ENCODE data around the gene LSM10. TPM values are rescaled to one million over a fixed set of nuclear protein-coding genes. Genes with fewer than 3 reads are reported as not detected.

Gene LSM10
- total RNA-seq, 4 donors from 2014 or later, result 56.9 to 129 (median 103) TPM

DNA sequence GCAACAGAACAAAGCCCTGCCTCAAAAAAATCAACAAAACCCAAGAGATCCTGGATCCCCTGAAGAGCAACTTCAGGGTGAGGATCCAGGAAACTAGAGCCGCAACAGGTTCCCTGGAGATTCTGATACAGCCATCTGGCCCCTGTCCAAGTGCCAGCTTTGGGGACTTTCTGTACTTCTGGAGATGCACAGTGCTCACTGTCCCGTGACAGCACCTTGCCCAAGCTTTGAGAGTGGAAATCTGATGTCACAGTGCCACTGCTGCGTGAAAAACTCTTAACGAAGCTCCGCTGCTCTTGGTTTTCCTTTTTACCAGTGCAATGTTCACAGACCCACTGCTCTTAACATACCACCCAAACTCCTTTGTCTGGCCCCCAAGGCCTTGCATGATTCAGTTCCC lies 38.3 kb downstream of the LSM10 start:
- ATAC-seq (peak; percentile 33 to 72), DNase-seq (peak in 1 of 2 donors; percentile 42)
- no peak for TF ChIP-seq POLR2A (IDR thresholded peaks at IDR 0.05)
- Histone ChIP-seq H3K4me3 (no peak overlapping the region), H3K36me3 (peaks cover 0 to 79% of the 10 kb centered on the region in 2 donors), H3K4me1 (peaks cover 3 to 10% of the 10 kb centered on the region in 2 donors), H3K27ac (peak overlapping the region in 3 of 4 donors; percentile 24 to 53 (median 37)), H3K9me3 (no peaks in the 10 kb centered on the region), H3K27me3 (no peaks in the 10 kb centered on the region)
- intact Hi-C loops (cut with DNase I; ENCODE audit: low total_unique reads) (no loop called here), in situ Hi-C loops (cut with MboI; ENCODE audit: low sequenced_read_pairs in 4 of 4) (loop anchor here in 1 of 4 donors (10.0 kb wide), 1 partner anchor 55 kb away; no protein-coding TSS in a partner anchor)

DNA sequence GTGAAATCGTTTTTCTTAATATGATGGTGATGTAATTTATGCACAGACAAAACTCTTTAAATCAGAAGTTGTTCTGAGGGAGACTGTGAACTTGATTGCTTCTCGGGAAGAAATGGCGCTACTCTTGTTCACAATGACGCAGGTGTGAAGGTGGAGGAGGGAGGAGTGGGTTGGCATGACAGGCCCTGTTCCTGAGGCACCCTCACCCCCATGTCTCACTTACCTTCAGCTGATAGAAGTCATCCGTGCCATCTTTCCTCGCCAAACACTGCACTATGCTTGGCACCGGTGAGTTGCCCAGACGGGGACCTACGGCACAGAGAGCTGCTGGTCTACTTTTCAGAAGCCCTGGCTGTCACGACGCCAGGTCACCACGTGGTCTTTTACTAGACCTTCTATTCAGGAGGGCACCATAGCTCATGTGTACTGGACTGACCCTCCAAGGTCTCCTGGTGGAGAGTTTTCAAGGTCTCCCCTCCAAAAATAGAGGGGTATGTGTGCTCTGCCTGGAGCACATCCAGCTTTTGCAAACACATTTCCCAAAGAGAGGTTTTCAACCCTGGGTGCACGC lies 39.1 kb downstream of the LSM10 start:
- H3K27me3 ChIP-seq, result no peaks in the 10 kb centered on the region
- H3K4me1 ChIP-seq, result peaks cover 3 to 10% of the 10 kb centered on the region in 2 donors
- TF ChIP-seq POLR2A (IDR thresholded peaks at IDR 0.05), result no peak
- TF ChIP-seq, protein P1, sequence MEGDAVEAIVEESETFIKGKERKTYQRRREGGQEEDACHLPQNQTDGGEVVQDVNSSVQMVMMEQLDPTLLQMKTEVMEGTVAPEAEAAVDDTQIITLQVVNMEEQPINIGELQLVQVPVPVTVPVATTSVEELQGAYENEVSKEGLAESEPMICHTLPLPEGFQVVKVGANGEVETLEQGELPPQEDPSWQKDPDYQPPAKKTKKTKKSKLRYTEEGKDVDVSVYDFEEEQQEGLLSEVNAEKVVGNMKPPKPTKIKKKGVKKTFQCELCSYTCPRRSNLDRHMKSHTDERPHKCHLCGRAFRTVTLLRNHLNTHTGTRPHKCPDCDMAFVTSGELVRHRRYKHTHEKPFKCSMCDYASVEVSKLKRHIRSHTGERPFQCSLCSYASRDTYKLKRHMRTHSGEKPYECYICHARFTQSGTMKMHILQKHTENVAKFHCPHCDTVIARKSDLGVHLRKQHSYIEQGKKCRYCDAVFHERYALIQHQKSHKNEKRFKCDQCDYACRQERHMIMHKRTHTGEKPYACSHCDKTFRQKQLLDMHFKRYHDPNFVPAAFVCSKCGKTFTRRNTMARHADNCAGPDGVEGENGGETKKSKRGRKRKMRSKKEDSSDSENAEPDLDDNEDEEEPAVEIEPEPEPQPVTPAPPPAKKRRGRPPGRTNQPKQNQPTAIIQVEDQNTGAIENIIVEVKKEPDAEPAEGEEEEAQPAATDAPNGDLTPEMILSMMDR (IDR thresholded peaks at IDR 0.05 in 4 of 5, conservative IDR thresholded peaks at IDR 0.05 in 1 of 5), result no peak
- peaks cover 0 to 86% of the 10 kb centered on the region in 2 donors for H3K36me3 ChIP-seq
- in situ Hi-C loops (cut with MboI; ENCODE audit: low sequenced_read_pairs in 4 of 4), result loop anchor here in 1 of 4 donors (10.0 kb wide), 1 partner anchor 56 kb away; no protein-coding TSS in a partner anchor
- H3K4me3 ChIP-seq, result no peak overlapping the region
- H3K27ac ChIP-seq, result no peak overlapping the region
- ATAC-seq, result no peak
- no peaks in the 10 kb centered on the region for H3K9me3 ChIP-seq
- intact Hi-C loops (cut with DNase I; ENCODE audit: low total_unique reads), result no loop called here
- DNase-seq, result no peak

DNA sequence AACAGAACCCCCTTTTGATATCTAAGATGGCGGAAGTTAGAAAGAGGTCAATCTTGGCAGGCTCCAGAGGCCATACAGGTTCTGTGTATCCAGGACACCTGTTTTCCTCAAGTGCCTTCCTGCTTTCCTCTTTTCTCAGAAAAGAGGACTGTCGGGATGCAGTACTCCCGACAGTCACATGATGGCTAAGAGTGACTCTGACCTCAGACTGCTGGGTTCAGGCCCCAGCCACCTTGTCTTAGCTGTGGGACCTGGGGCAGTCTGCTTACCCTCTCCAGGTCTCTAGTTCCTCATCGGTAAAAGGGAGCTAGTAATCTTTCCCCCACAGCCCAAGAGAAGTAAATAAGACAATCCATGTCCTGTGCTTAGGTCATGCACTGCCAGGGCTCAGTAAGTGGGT lies 41.9 kb downstream of the LSM10 start:
- TF ChIP-seq, protein P1 (IDR thresholded peaks at IDR 0.05 in 4 of 5, conservative IDR thresholded peaks at IDR 0.05 in 1 of 5), result no peak
- no peak for TF ChIP-seq POLR2A (IDR thresholded peaks at IDR 0.05)
- Histone ChIP-seq H3K4me3 (no peak overlapping the region), H3K9me3 (no peaks in the 10 kb centered on the region), H3K27ac (no peak overlapping the region), H3K36me3 (peaks cover 0 to 78% of the 10 kb centered on the region in 2 donors), H3K27me3 (no peaks in the 10 kb centered on the region), H3K4me1 (peaks cover 13 to 22% of the 10 kb centered on the region in 2 donors)
- no peak for ATAC-seq
- DNase-seq, result no peak
- intact Hi-C loops (cut with DNase I; ENCODE audit: low total_unique reads) (no loop called here), in situ Hi-C loops (cut with MboI; ENCODE audit: low sequenced_read_pairs in 4 of 4) (loop anchor here in 1 of 4 donors (10.0 kb wide), 1 partner anchor 59 kb away; no protein-coding TSS in a partner anchor)

DNA sequence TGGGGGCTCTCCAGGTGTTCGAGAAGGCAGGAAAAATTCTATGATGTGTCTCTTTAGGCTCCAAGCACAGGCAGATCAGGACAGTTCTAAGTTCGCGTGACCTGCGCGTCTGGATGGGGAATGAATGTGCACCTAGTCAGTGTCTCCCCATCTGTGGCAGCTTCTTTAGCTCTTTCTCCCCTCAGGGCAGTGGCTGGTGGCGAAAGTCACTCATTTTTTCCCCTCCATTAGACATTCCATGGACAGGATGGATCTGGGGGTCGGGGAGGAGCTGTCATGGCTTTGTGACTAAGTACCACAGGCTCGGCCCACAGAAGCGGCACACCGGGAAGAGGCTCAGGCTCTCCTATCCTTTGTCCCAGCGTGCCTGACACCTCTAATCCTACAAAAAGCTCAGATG lies 43.2 kb downstream of the LSM10 start:
- H3K27me3 ChIP-seq, result no peaks in the 10 kb centered on the region
- intact Hi-C loops (cut with DNase I; ENCODE audit: low total_unique reads), result no loop called here
- no peak for TF ChIP-seq POLR2A (IDR thresholded peaks at IDR 0.05)
- TF ChIP-seq, protein P1 (IDR thresholded peaks at IDR 0.05 in 4 of 5, conservative IDR thresholded peaks at IDR 0.05 in 1 of 5), result no peak
- H3K4me1 ChIP-seq, result peaks cover 19 to 27% of the 10 kb centered on the region in 2 donors
- H3K27ac ChIP-seq, result no peak overlapping the region
- H3K4me3 ChIP-seq, result no peak overlapping the region
- ATAC-seq (no peak), DNase-seq (no peak)
- no peaks in the 10 kb centered on the region for H3K9me3 ChIP-seq
- peaks cover 0 to 83% of the 10 kb centered on the region in 2 donors for H3K36me3 ChIP-seq
- in situ Hi-C loops (cut with MboI; ENCODE audit: low sequenced_read_pairs in 4 of 4), result loop anchor here in 1 of 4 donors (10.0 kb wide), 1 partner anchor 60 kb away; no protein-coding TSS in a partner anchor
